Testis (tissue), 3 donors: Measurements from ENCODE around the gene DLG5. TPM values are rescaled to one million over a fixed set of nuclear protein-coding genes. Genes with fewer than 3 reads are reported as not detected.

Experiments used
- DNase-seq: peaks from one replicate; pipeline ENCODE4 v3.0.0-alpha.2; 2019
- H3K27ac ChIP-seq, 2 donors: fragments of 200-600 bp; sonication (generic); one replicate each; pipeline ENCODE4 v1.5.1; 2019
- H3K27me3 ChIP-seq: fragments of 200-600 bp; sonication (generic); one replicate; pipeline ENCODE4 v1.5.1; 2019
- H3K36me3 ChIP-seq: fragments of 200-600 bp; sonication (generic); one replicate; pipeline ENCODE4 v1.5.1; 2017; ENCODE audit warnings: low read depth; ENCODE audit errors: missing control alignments
- H3K4me1 ChIP-seq: fragments of 200-600 bp; sonication (generic); one replicate; pipeline ENCODE4 v1.5.1; 2019
- H3K4me3 ChIP-seq, 2 donors: fragments of 200-600 bp; sonication (generic); one replicate each; pipeline ENCODE4 v1.5.1; 2017 to 2019
- H3K9me3 ChIP-seq: fragments of 200-600 bp; sonication (generic); one replicate; pipeline ENCODE4 v1.5.1; 2017
- CTCF ChIP-seq, 3 experiments: fragments of 450-650 bp in 2 of 3; fragments of 200-600 bp in 1 of 3; sonication (generic) in 1 of 3; IDR thresholded peaks; one replicate each; pipeline ENCODE4 v1.5.1; 2016 to 2019; ENCODE audit warnings: antibody characterized with exemption in 3 of 3, mild to moderate bottlenecking in 2 of 3, moderate library complexity in 1 of 3
- POLR2A ChIP-seq: fragments of 450-650 bp; IDR thresholded peaks from one replicate; pipeline ENCODE4 v1.6.1; 2017; ENCODE audit warnings: antibody characterized with exemption, mild to moderate bottlenecking, moderate library complexity
- WGBS, 2 donors: methylation state at CpG; one replicate each; pipeline ENCODE4 v1.1.5; 2018; 5-methylcytosine and 5-hydroxymethylcytosine counted together
- intact Hi-C: fragments of 100-400 bp; cut with DNase I; formaldehyde crosslinking; loops from one replicate; pipeline ENCODE4 v1.15.1; 2023; ENCODE audit warnings: low total_unique reads
- polyA plus RNA-seq: library from polyadenylated mRNA; stranded (reverse); fragments of 350-450 nt; fragmentation: Illumina TruSeq; extraction: RNeasy Lipid Tissue Mini Kit (QIAGEN cat#74804); gene quantifications from one replicate; pipeline ENCODE4 v1.2.3, GENCODE V29; 2014; ENCODE audit warnings: low read depth, low replicate concordance; ENCODE audit not compliant: insufficient read depth
- total RNA-seq, 2 donors: library from RNA; depleted of rRNA; stranded (reverse); fragments of >200 nt; gene quantifications; one replicate each; pipeline ENCODE4 v1.2.3, GENCODE V29; 2016

DLG5 gene
- total and polyA plus RNA-seq, 3 donors from 2014 or later = 26.9 to 54.8 (median 50.1) TPM

- Histone ChIP-seq H3K27me3 (no peaks in the 10 kb centered on the region), H3K4me1 (peaks cover 29% of the 10 kb centered on the region), H3K4me3 (no peak overlapping the region), H3K27ac (no peak overlapping the region), H3K36me3 (no peaks in the 10 kb centered on the region), H3K9me3 (no peaks in the 10 kb centered on the region)
- intact Hi-C loops = no loop called here
- DNase-seq = peak; percentile 59
- no peak for TF ChIP-seq POLR2A
- no peak for TF ChIP-seq CTCF (IDR thresholded peaks at IDR 0.05)
- WGBS, 2 donors = 62 to 68% methylated on average over 6 to 8 of the region's 8 CpGs
These were observed 37.2 kb downstream of the DLG5 start for GRCh38 chr10:77889277-77889903.

GRCh38 chr10:77888356-77888703 lies 38.2 kb downstream of the DLG5 start:
- TF ChIP-seq POLR2A (no peak), CTCF (IDR thresholded peaks at IDR 0.05) (no peak)
- Histone ChIP-seq H3K27ac (peak overlapping the region; percentile 6 to 84), H3K9me3 (no peaks in the 10 kb centered on the region), H3K27me3 (no peaks in the 10 kb centered on the region), H3K4me3 (no peak overlapping the region), H3K36me3 (no peaks in the 10 kb centered on the region), H3K4me1 (peaks cover 29% of the 10 kb centered on the region)
- 52 to 62% methylated on average over 7 of the region's 7 CpGs for WGBS, 2 donors
- intact Hi-C loops = no loop called here
- no peak for DNase-seq

GRCh38 chr10:77887631-77888355 lies 38.8 kb downstream of the DLG5 start:
- no peak for TF ChIP-seq CTCF (IDR thresholded peaks at IDR 0.05)
- no peaks in the 10 kb centered on the region for H3K36me3 ChIP-seq
- H3K27ac ChIP-seq = peak overlapping the region; percentile 6 to 84
- WGBS, 2 donors = 30 to 35% methylated on average over 11 of the region's 11 CpGs
- DNase-seq = peak; percentile 63
- no peaks in the 10 kb centered on the region for H3K9me3 ChIP-seq
- H3K4me3 ChIP-seq = no peak overlapping the region
- no peaks in the 10 kb centered on the region for H3K27me3 ChIP-seq
- peaks cover 29% of the 10 kb centered on the region for H3K4me1 ChIP-seq
- intact Hi-C loops = no loop called here

DNA sequence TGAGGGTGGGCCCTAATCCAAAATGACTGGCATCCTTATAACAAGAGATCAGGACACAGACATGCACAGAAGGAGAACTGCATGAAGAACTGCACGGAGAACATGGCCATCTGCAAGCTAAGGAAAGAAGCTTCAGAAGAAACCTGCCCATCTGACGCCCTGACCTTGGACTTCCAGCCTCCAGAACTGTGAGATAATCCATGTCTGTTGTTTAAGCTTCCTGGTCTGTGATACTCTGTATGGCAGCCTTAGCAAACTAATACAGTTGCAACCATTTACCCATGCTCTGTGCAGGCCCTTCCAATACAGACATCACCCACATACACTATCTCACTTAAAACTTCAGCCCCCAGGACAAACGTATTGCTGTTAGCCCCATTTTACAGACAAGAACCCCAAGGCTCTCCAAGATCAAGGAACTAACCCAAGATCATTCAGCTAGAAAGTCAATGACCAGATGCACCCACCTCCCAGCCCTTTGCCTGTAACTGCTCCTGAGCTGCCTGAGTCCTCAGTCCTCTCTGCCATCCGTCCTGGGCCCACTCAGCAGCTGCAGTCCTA lies 39.7 kb downstream of the DLG5 start:
- Histone ChIP-seq H3K4me3 (no peak overlapping the region), H3K27me3 (no peaks in the 10 kb centered on the region), H3K27ac (peak overlapping the region; percentile 6 to 84), H3K36me3 (no peaks in the 10 kb centered on the region), H3K9me3 (no peaks in the 10 kb centered on the region), H3K4me1 (peaks cover 29% of the 10 kb centered on the region)
- TF ChIP-seq POLR2A (no peak), CTCF (IDR thresholded peaks at IDR 0.05) (no peak)
- WGBS, 2 donors = 59 to 67% methylated on average over 4 of the region's 4 CpGs
- intact Hi-C loops = no loop called here
- DNase-seq = no peak
